ENCODE results near the gene DTNA. TPM values are rescaled to one million over a fixed set of nuclear protein-coding genes. Genes with fewer than 3 reads are reported as not detected.
A peak's percentile ranks its signal among the peaks of the same experiment; 100 is the strongest.

The DTNA gene
- total RNA-seq, 1 experiment from 2014 or later, result 7.8 TPM

GRCh38 chr18:34696671-34697070 is 13.4 kb upstream of the DTNA start:
- ATAC-seq, result no peak
- CTCF ChIA-PET, result no interaction called here
- TF ChIP-seq EZH2phosphoT487 (IDR thresholded peaks at IDR 0.05; ENCODE audit: borderline replicate concordance, low read length), result no peak
- TF ChIP-seq CTCF (conservative IDR thresholded peaks at IDR 0.05; ENCODE audit: low read depth, low read length), result no peak
- no peak for TF ChIP-seq EZH2 (IDR thresholded peaks at IDR 0.05; ENCODE audit: low read length, unreplicated experiment)

GRCh38 chr18:34697233-34697632 is 12.9 kb upstream of the DTNA start:
- Histone ChIP-seq H3K4me3 (ENCODE audit: low read length) (no peak overlapping the region), H3K9ac (ENCODE audit: low read length) (no peak overlapping the region), H3K79me2 (ENCODE audit: low read length) (no peaks in the 10 kb centered on the region), H3K27ac (ENCODE audit: low read length) (peak overlapping the region; percentile 71), H3K9me2 (replicated peaks; ENCODE audit: low read length) (no peaks in the 10 kb centered on the region), H3K36me3 (ENCODE audit: low read depth, low read length) (no peaks in the 10 kb centered on the region), H4K20me1 (ENCODE audit: low read length) (no peaks in the 10 kb centered on the region), H3K9me3 (ENCODE audit: low read length) (no peaks in the 10 kb centered on the region), H3K27me3 (ENCODE audit: low read length) (no peaks in the 10 kb centered on the region), H2AFZ (ENCODE audit: low read length) (no peak overlapping the region), H3F3A (ENCODE audit: low read length, unreplicated experiment) (no peaks in the 10 kb centered on the region), H3K4me2 (ENCODE audit: low read length) (peak overlapping the region; percentile 41; the same call in 1 of the 2 replicates), H3K4me1 (ENCODE audit: insufficient read depth, low read length) (peaks cover 15% of the 10 kb centered on the region)
- ChIA-PET POLR2A (ENCODE audit: unreplicated experiment) (no interaction called here), CTCF (no interaction called here)
- ATAC-seq (peak; percentile 85), DNase-seq (peak; percentile 41)
- BruUV-seq (replicated peaks), result no TSS peak
- TF ChIP-seq CTCF (conservative IDR thresholded peaks at IDR 0.05; ENCODE audit: low read depth, low read length) (no peak), EZH2phosphoT487 (IDR thresholded peaks at IDR 0.05; ENCODE audit: borderline replicate concordance, low read length) (no peak), EZH2 (IDR thresholded peaks at IDR 0.05; ENCODE audit: low read length, unreplicated experiment) (no peak)
- intact Hi-C loops (cut with micrococcal nuclease), result no loop called here

More at GRCh38 chr18:34696671-34697070, 13.4 kb upstream of the DTNA start:
- DNase-seq, result no peak
- Histone ChIP-seq H3K4me1 (ENCODE audit: insufficient read depth, low read length) (peaks cover 15% of the 10 kb centered on the region), H3K36me3 (ENCODE audit: low read depth, low read length) (no peaks in the 10 kb centered on the region), H3K9me2 (replicated peaks; ENCODE audit: low read length) (no peaks in the 10 kb centered on the region), H3K27me3 (ENCODE audit: low read length) (no peaks in the 10 kb centered on the region), H2AFZ (ENCODE audit: low read length) (no peak overlapping the region), H3F3A (ENCODE audit: low read length, unreplicated experiment) (no peaks in the 10 kb centered on the region), H3K4me2 (ENCODE audit: low read length) (no peak overlapping the region), H3K79me2 (ENCODE audit: low read length) (no peaks in the 10 kb centered on the region), H3K9ac (ENCODE audit: low read length) (no peak overlapping the region), H3K27ac (ENCODE audit: low read length) (peak overlapping the region; percentile 71), H3K9me3 (ENCODE audit: low read length) (no peaks in the 10 kb centered on the region), H4K20me1 (ENCODE audit: low read length) (no peaks in the 10 kb centered on the region), H3K4me3 (ENCODE audit: low read length) (no peak overlapping the region)
- POLR2A ChIA-PET (ENCODE audit: unreplicated experiment), result no interaction called here
- intact Hi-C loops (cut with micrococcal nuclease), result no loop called here
- BruUV-seq (replicated peaks), result no TSS peak

- TF ChIP-seq EZH2 (IDR thresholded peaks at IDR 0.05; ENCODE audit: low read length, unreplicated experiment) (no peak), EZH2phosphoT487 (IDR thresholded peaks at IDR 0.05; ENCODE audit: borderline replicate concordance, low read length) (no peak), CTCF (conservative IDR thresholded peaks at IDR 0.05; ENCODE audit: low read depth, low read length) (no peak)
- ChIA-PET CTCF (no interaction called here), POLR2A (ENCODE audit: unreplicated experiment) (no interaction called here)
- intact Hi-C loops (cut with micrococcal nuclease), result no loop called here
- no peak for DNase-seq
- Histone ChIP-seq H3K4me1 (ENCODE audit: insufficient read depth, low read length) (peaks cover 15% of the 10 kb centered on the region), H3K9ac (ENCODE audit: low read length) (no peak overlapping the region), H4K20me1 (ENCODE audit: low read length) (no peaks in the 10 kb centered on the region), H3K4me2 (ENCODE audit: low read length) (0 out of 2 replicates have a peak overlapping the region, but pooled peaks have one; percentile 41), H3K27ac (ENCODE audit: low read length) (peak overlapping the region; percentile 71), H3K9me2 (replicated peaks; ENCODE audit: low read length) (no peaks in the 10 kb centered on the region), H3K27me3 (ENCODE audit: low read length) (no peaks in the 10 kb centered on the region), H3K79me2 (ENCODE audit: low read length) (no peaks in the 10 kb centered on the region), H3K4me3 (ENCODE audit: low read length) (no peak overlapping the region), H3K36me3 (ENCODE audit: low read depth, low read length) (no peaks in the 10 kb centered on the region), H3F3A (ENCODE audit: low read length, unreplicated experiment) (no peaks in the 10 kb centered on the region), H3K9me3 (ENCODE audit: low read length) (no peaks in the 10 kb centered on the region), H2AFZ (ENCODE audit: low read length) (no peak overlapping the region)
- ATAC-seq, result no peak
- BruUV-seq (replicated peaks), result no TSS peak
These were observed 12.2 kb upstream of the DTNA start for GRCh38 chr18:34697891-34698290.

All from PC-3 (cell line).